Measurements from ENCODE around the gene PDE3B. TPM values are rescaled to one million over a fixed set of nuclear protein-coding genes. Genes with fewer than 3 reads are reported as not detected.

Gene PDE3B
- total RNA-seq, 2 donors from 2014 or later: 21.1 to 23.4 TPM

DNA sequence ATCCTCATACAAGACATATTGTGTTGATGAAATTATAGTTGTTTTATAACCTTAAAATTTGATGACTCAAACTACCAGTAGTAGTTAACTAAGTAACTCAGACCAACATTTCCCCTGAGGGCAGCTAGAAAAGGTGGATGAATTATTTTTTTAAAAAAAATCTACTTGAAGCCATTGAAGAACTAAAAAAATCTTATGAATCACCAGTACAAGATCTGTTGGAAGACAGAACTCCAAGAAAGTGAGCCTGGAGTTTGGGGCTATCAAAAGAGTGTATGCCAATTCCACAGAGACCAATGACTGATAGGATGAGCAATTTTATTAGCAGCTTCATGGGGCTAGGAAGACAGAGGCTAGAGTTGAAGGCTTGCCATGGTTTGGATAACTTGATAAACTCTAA, 176.0 kb downstream of the PDE3B start:
- TF ChIP-seq POLR2A (IDR thresholded peaks at IDR 0.05): no peak
- TF ChIP-seq POLR2AphosphoS5 (IDR thresholded peaks at IDR 0.05): no peak
- TF ChIP-seq, protein P1, sequence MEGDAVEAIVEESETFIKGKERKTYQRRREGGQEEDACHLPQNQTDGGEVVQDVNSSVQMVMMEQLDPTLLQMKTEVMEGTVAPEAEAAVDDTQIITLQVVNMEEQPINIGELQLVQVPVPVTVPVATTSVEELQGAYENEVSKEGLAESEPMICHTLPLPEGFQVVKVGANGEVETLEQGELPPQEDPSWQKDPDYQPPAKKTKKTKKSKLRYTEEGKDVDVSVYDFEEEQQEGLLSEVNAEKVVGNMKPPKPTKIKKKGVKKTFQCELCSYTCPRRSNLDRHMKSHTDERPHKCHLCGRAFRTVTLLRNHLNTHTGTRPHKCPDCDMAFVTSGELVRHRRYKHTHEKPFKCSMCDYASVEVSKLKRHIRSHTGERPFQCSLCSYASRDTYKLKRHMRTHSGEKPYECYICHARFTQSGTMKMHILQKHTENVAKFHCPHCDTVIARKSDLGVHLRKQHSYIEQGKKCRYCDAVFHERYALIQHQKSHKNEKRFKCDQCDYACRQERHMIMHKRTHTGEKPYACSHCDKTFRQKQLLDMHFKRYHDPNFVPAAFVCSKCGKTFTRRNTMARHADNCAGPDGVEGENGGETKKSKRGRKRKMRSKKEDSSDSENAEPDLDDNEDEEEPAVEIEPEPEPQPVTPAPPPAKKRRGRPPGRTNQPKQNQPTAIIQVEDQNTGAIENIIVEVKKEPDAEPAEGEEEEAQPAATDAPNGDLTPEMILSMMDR (IDR thresholded peaks at IDR 0.05): no peak
- intact Hi-C loops (cut with DNase I): no loop called here
- Histone ChIP-seq H3K4me3 (no peak overlapping the region), H3K27me3 (replicated peaks; ENCODE audit: insufficient read depth) (no peaks in the 10 kb centered on the region), H3K27ac (no peak overlapping the region), H3K36me3 (no peaks in the 10 kb centered on the region), H3K9me3 (no peaks in the 10 kb centered on the region), H3K4me1 (replicated peaks) (no peaks in the 10 kb centered on the region)
- DNase-seq (ENCODE audit: low spot score): no peak

DNA sequence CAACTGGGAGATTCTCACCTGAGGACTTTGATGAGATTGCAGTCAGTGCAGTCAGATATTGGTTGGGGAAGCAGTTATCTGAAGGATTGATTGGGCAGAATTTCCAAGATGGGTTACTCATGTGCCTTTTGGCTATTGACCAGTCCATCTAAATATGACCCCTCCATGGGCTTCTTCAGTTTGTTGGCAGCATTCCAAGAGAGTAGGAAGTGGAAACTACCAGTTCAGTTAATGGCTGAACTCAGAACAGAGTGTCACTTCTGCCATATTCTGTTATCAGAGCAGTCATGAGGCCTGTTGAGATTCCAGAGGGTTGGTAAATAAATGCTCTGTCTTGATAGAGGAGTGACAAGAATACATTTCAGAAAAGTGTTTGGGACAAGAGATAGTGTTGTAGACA, 177.4 kb downstream of the PDE3B start:
- Histone ChIP-seq H3K9me3 (no peaks in the 10 kb centered on the region), H3K27me3 (replicated peaks; ENCODE audit: insufficient read depth) (no peaks in the 10 kb centered on the region), H3K36me3 (no peaks in the 10 kb centered on the region), H3K27ac (no peak overlapping the region), H3K4me3 (no peak overlapping the region), H3K4me1 (replicated peaks) (no peaks in the 10 kb centered on the region)
- no peak for DNase-seq (ENCODE audit: low spot score)
- TF ChIP-seq, protein P1 (IDR thresholded peaks at IDR 0.05): no peak
- TF ChIP-seq POLR2A (IDR thresholded peaks at IDR 0.05) (no peak), POLR2AphosphoS5 (IDR thresholded peaks at IDR 0.05) (no peak)
- intact Hi-C loops (cut with DNase I): no loop called here

DNA sequence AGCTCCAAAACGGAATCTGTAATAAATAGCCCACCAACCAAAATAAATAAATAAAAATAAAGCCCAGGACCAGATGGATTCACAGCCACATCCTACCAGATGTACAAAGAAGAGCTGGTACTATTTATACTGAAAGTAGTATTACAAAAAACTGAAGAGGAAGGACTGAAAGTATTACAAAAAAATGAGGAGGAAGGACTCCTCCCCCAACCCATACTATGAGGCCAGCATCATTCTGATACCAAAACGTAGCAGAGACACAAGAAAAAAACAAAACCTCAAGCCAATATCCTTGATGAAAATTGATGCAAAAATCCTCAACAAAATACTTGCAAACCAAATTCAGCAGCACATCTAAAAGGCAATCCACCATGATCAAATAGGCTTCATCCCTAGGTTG, 183.0 kb downstream of the PDE3B start:
- no peaks in the 10 kb centered on the region for H3K4me1 ChIP-seq (replicated peaks)
- no peaks in the 10 kb centered on the region for H3K27me3 ChIP-seq (replicated peaks; ENCODE audit: insufficient read depth)
- WGBS: 92% methylated on average over 2 of the region's 2 CpGs
- H3K9me3 ChIP-seq: no peaks in the 10 kb centered on the region
- DNase-seq (ENCODE audit: low spot score): no peak
- H3K4me3 ChIP-seq: no peak overlapping the region
- no peak overlapping the region for H3K27ac ChIP-seq
- intact Hi-C loops (cut with DNase I): no loop called here
- no peaks in the 10 kb centered on the region for H3K36me3 ChIP-seq
- no peak for TF ChIP-seq POLR2A (IDR thresholded peaks at IDR 0.05)
- TF ChIP-seq POLR2AphosphoS5 (IDR thresholded peaks at IDR 0.05): no peak
- TF ChIP-seq, protein P1 (IDR thresholded peaks at IDR 0.05): no peak

DNA sequence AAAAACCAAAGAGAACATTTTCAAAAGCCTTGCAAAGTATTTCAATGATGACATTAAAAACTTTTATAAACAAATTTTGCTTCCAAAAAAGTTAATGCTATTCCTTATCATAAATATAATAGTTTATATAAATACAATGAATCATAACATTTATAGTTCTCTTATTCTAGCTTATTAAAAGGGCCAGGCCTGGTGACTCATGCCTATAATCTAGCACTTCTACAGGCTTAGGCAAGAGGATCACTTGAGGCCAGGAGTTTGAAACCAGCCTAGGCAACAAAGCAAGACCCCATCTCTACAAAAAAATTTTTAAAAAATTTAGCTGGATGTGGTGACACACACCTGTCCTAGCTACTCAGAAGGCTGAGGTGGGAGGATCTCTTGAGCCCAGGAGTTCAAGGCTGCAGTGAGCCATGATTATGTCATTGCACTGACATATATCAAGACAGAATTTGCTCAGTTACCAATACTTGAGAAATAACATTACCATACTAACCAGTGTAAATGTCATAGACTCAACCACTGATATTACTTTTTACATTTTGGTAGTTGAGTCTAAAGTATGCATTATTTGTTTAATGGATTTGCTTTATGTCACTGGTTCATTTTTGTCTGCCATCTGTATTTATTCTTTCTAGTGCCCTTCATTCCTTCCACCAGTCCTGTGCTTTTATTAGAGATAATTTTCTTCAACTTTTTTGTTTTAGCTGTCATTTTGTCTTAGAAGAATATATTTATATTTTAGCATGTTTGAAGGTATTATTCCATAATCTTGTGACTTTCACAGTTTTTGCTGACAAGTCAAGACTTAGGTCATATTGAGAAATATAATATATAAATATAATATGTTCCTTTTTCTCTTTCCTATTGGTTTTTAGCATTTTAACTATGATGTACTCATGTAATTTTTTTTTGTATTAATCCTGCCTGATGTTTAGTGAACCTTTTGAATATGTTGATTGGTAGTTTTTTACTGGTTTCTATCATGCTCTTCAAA, 192.2 kb downstream of the PDE3B start:
- H3K4me1 ChIP-seq (replicated peaks): no peaks in the 10 kb centered on the region
- intact Hi-C loops (cut with DNase I): no loop called here
- H3K36me3 ChIP-seq: no peaks in the 10 kb centered on the region
- DNase-seq (ENCODE audit: low spot score): no peak
- H3K9me3 ChIP-seq: no peaks in the 10 kb centered on the region
- TF ChIP-seq POLR2AphosphoS5 (IDR thresholded peaks at IDR 0.05): no peak
- TF ChIP-seq, protein P1 (IDR thresholded peaks at IDR 0.05): no peak
- TF ChIP-seq POLR2A (IDR thresholded peaks at IDR 0.05): no peak
- no peak overlapping the region for H3K27ac ChIP-seq
- no peak overlapping the region for H3K4me3 ChIP-seq
- H3K27me3 ChIP-seq (replicated peaks; ENCODE audit: insufficient read depth): no peaks in the 10 kb centered on the region

DNA sequence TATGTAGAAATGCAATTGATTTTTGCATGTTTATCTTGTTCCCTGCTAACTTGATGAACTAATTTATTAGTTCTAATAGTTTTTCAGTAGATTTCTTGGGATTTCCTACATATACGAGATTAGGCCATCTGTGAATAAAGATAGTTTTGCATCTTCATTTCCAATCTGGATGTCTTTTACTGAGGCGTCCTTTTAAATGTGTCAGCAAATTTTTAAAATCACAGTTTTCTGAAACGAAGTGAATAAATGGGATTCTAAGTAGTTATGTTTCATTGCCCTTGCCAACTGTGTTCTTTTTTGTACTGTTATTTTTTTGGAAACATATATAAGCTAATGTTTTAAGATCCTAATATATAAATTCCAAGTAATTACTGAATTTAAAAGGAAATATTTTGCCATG, 198.4 kb downstream of the PDE3B start:
- no peaks in the 10 kb centered on the region for H3K9me3 ChIP-seq
- H3K4me1 ChIP-seq (replicated peaks): no peaks in the 10 kb centered on the region
- intact Hi-C loops (cut with DNase I): no loop called here
- H3K27me3 ChIP-seq (replicated peaks; ENCODE audit: insufficient read depth): no peaks in the 10 kb centered on the region
- 95% methylated on average over 3 of the region's 3 CpGs for WGBS
- H3K36me3 ChIP-seq: no peaks in the 10 kb centered on the region
- no peak overlapping the region for H3K4me3 ChIP-seq
- TF ChIP-seq, protein P1 (IDR thresholded peaks at IDR 0.05): no peak
- TF ChIP-seq POLR2AphosphoS5 (IDR thresholded peaks at IDR 0.05): no peak
- TF ChIP-seq POLR2A (IDR thresholded peaks at IDR 0.05): no peak
- DNase-seq (ENCODE audit: low spot score): no peak
- H3K27ac ChIP-seq: no peak overlapping the region

Measured in prostate gland (tissue), 2 donors.